T-cell (primary cell): ENCODE results near the gene PSMC2. TPM values are rescaled to one million over a fixed set of nuclear protein-coding genes. Genes with fewer than 3 reads are reported as not detected.
"Not testable (repeated sequence)": the region's sequence is repeated elsewhere in the genome, so short reads cannot be mapped to it uniquely, and the experiment has no call there.

Experiments used
- ATAC-seq, 4 experiments: fragments of 200-7000 bp in 3 of 4; fragments of 150-1000 bp in 1 of 4; cut with Tn5 transposase; replicated peaks in 1 of 4; 1 replicate in 3 of 4; 2 replicates in 1 of 4; pipeline ENCODE4 v1.10.0; 2021; ENCODE audit warnings: moderate library complexity in 3 of 4, mild to moderate bottlenecking in 2 of 4, moderate number of reproducible peaks in 1 of 4
- CTCF ChIA-PET, 2 donors: fragments of 300-600 bp; sonication (Branson Sonifier 250); formaldehyde crosslinking; loops; one replicate each; lab custom pipeline; 2022; ENCODE audit warnings: antibody characterized with exemption in 2 of 2; lab: Charles Lee
- POLR2A ChIA-PET, 2 donors: fragments of 300-600 bp; sonication (Branson Sonifier 250); formaldehyde crosslinking; loops; one replicate each; lab custom pipeline; 2022; ENCODE audit warnings: antibody characterized with exemption in 2 of 2; lab: Charles Lee
- DNase-seq, 35 experiments: peaks; one replicate each; pipeline versions ENCODE4 v3.0.0 to v3.0.0-alpha.2; 2013 to 2023
- H3K27ac ChIP-seq: one replicate; pipeline ENCODE4 v1.5.1; 2013; ENCODE audit warnings: low read length
- H3K27me3 ChIP-seq, 2 experiments: replicated peaks in 1 of 2; 1 replicate in 1 of 2; 2 replicates in 1 of 2; pipeline versions ENCODE4 v1.6.1 to v1.7.0; 2013; ENCODE audit warnings: low read length in 1 of 2, mixed read lengths in 1 of 2; ENCODE audit not compliant: control insufficient read depth in 2 of 2, insufficient read depth in 2 of 2; ENCODE audit errors: extremely low read depth in 1 of 2
- H3K36me3 ChIP-seq, 2 donors: 1 replicate in 1 of 2; 2 replicates in 1 of 2; pipeline versions ENCODE4 v1.6.1 to v1.7.0; 2013; ENCODE audit warnings: low read length in 1 of 2; ENCODE audit not compliant: control insufficient read depth in 2 of 2, insufficient read depth in 1 of 2; ENCODE audit errors: extremely low read depth in 1 of 2
- H3K4me1 ChIP-seq, 2 experiments: 1 replicate in 1 of 2; 2 replicates in 1 of 2; pipeline versions ENCODE4 v1.6.1 to v1.7.0; 2013; ENCODE audit warnings: low read length in 2 of 2, mixed read lengths in 1 of 2; ENCODE audit not compliant: insufficient read depth in 2 of 2, control insufficient read depth in 1 of 2; ENCODE audit errors: extremely low read depth in 1 of 2
- H3K4me3 ChIP-seq, 2 donors: 1 replicate in 1 of 2; 2 replicates in 1 of 2; pipeline versions ENCODE4 v1.5.1 to v1.7.0; 2013; ENCODE audit warnings: mild to moderate bottlenecking in 2 of 2, low read length in 1 of 2, moderate library complexity in 1 of 2; ENCODE audit not compliant: control insufficient read depth in 1 of 2; ENCODE audit errors: extremely low read depth in 1 of 2
- H3K9me3 ChIP-seq: 2 replicates; pipeline ENCODE4 v1.7.0; 2013
- H3K27ac Mint-ChIP-seq, 2 donors: one replicate each; pipeline ENCODE4 v1.8.0; 2020 to 2021; ENCODE audit warnings: mild to moderate bottlenecking in 2 of 2, mixed read lengths in 2 of 2
- H3K27me3 Mint-ChIP-seq, 2 donors: one replicate each; pipeline ENCODE4 v1.8.0; 2021 to 2022; ENCODE audit warnings: mixed read lengths in 2 of 2
- H3K36me3 Mint-ChIP-seq: one replicate; pipeline ENCODE4 v1.8.0; 2021; ENCODE audit warnings: mixed read lengths
- H3K4me1 Mint-ChIP-seq, 3 donors: one replicate each; pipeline ENCODE4 v1.8.0; 2020 to 2022; ENCODE audit warnings: mixed read lengths in 3 of 3, mild to moderate bottlenecking in 1 of 3
- H3K4me3 Mint-ChIP-seq, 3 donors: one replicate each; pipeline ENCODE4 v1.8.0; 2020 to 2022; ENCODE audit warnings: mild to moderate bottlenecking in 3 of 3, mixed read lengths in 3 of 3, moderate library complexity in 3 of 3
- H3K9me3 Mint-ChIP-seq, 3 donors: one replicate each; pipeline ENCODE4 v1.8.0; 2020 to 2022; ENCODE audit warnings: mixed read lengths in 3 of 3
- WGBS: methylation state at CpG from one replicate; pipeline ENCODE4 v1.1.5; 2013; ENCODE audit warnings: missing lambda C conversion rate; ENCODE audit not compliant: insufficient coverage; 5-methylcytosine and 5-hydroxymethylcytosine counted together
- total RNA-seq, 35 experiments: library from RNA in 6 of 35; stranded (reverse) in 6 of 35; fragments of 120-200 nt in 1 of 35; gene quantifications; one replicate each; pipeline versions ENCODE4 v1.2.1 to v1.2.4 and lab custom pipeline; 2013 to 2026

The PSMC2 gene
- total RNA-seq, 5 donors from 2014 or later (not counting 1 experiment from before 2014, with no cell fraction given), result 61.8 to 72.6 (median 66.6) TPM

DNA sequence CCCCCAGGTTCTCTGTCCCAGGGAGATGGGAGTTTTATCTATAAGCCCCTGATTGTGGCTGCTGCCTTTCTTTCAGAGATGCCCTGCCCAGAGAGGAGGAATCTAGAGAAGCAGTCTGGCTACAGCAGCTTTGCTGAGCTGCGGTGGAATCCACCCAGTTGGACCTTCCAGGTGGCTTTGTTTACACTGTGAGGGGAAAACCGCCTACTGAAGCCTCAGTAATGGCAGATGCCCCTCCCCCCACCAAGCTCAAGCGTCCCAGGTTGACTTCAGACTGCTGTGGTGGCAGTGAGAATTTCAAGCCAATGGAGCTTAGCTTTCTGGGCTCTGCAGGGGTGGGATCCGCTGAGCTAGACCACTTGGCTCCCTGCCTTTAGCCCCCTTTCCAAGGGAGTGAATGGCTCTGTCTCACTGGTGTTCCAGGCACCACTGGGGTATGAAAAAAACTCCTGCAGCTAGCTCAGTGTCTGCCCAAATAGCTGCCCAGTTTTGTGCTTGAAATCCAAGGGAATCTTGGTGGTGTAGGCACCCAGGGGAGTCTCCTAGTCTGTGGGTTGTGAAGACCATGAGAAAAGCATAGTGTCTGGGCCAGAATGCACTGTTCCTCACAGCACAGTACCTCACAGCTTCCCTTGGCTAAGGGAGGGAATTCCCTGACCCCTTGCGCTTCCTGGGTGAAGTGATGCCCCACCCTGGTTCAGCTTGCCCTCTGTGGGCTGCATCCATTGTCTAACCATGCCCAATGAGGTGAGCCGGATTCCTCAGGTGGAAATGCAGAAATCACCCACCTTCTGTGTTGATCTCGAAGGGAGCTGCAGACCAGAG is 58.6 kb downstream of the PSMC2 start:
- H3K4me3 Mint-ChIP-seq, ATAC-seq, H3K9me3 Mint-ChIP-seq, H3K9me3 ChIP-seq, H3K4me3 ChIP-seq, DNase-seq, H3K4me1 Mint-ChIP-seq, H3K4me1 ChIP-seq, H3K36me3 Mint-ChIP-seq, H3K27ac Mint-ChIP-seq, H3K27ac ChIP-seq, H3K36me3 ChIP-seq: not testable (repeated sequence)
- WGBS, result 76% methylated on average over 5 of the region's 7 CpGs
- CTCF ChIA-PET, result interaction anchor here (0.6 to 1.2 kb wide), 3 partner anchors 107 to 1095 kb away, joined by 3 to 5 read pairs (median 4); no protein-coding TSS in a partner anchor
- H3K27me3 Mint-ChIP-seq, result peaks cover 14% of the 10 kb centered on the region in 2 donors
- POLR2A ChIA-PET, result interaction anchor here in 1 of 2 donors (0.6 kb wide), 1 partner anchor 1440 kb away, joined by 4 read pairs; no protein-coding TSS in a partner anchor
- H3K27me3 ChIP-seq, result peaks cover 0 to 17% of the 10 kb centered on the region in 2 experiments

GRCh38 chr7:103412151-103412550 is 64.7 kb downstream of the PSMC2 start:
- Mint-ChIP-seq H3K9me3 (no peaks in the 10 kb centered on the region), H3K27ac (no peak overlapping the region), H3K27me3 (peaks cover 16 to 20% of the 10 kb centered on the region in 2 donors), H3K36me3 (no peaks in the 10 kb centered on the region), H3K4me1 (no peaks in the 10 kb centered on the region), H3K4me3 (no peak overlapping the region)
- CTCF ChIA-PET, result interaction anchor here in 1 of 2 donors (0.8 kb wide), 1 partner anchor 8 kb away, joined by 3 read pairs; no protein-coding TSS in a partner anchor
- Histone ChIP-seq H3K27ac (no peak overlapping the region), H3K4me1 (no peaks in the 10 kb centered on the region), H3K4me3 (no peak overlapping the region), H3K9me3 (no peaks in the 10 kb centered on the region), H3K27me3 (peaks cover 0 to 3% of the 10 kb centered on the region in 2 experiments), H3K36me3 (no peaks in the 10 kb centered on the region)
- ATAC-seq (no peak), DNase-seq (no peak)
- POLR2A ChIA-PET, result interaction anchor here in 1 of 2 donors (0.7 kb wide), 1 partner anchor 756 kb away, joined by 4 read pairs; no protein-coding TSS in a partner anchor
- 100% methylated on average over 1 of the region's 1 CpG for WGBS

- no peaks in the 10 kb centered on the region for H3K36me3 Mint-ChIP-seq
- 71% methylated on average over 2 of the region's 5 CpGs for WGBS
- ChIA-PET POLR2A (no interaction called here), CTCF (interaction anchor here in 1 of 2 donors (0.6 kb wide), 1 partner anchor 25 kb away, joined by 4 read pairs; no protein-coding TSS in a partner anchor)
- no peaks in the 10 kb centered on the region for H3K9me3 ChIP-seq
- H3K4me1 Mint-ChIP-seq, result no peaks in the 10 kb centered on the region
- no peak overlapping the region for H3K27ac ChIP-seq
- no peaks in the 10 kb centered on the region for H3K4me1 ChIP-seq
- H3K4me3 Mint-ChIP-seq, result no peak overlapping the region
- no peaks in the 10 kb centered on the region for H3K36me3 ChIP-seq
- ATAC-seq (no peak), DNase-seq (no peak)
- no peak overlapping the region for H3K27ac Mint-ChIP-seq
- peaks cover 0 to 5% of the 10 kb centered on the region in 2 experiments for H3K27me3 ChIP-seq
- H3K27me3 Mint-ChIP-seq, result peaks cover 25 to 28% of the 10 kb centered on the region in 2 donors
- H3K4me3 ChIP-seq, result no peak overlapping the region
- no peaks in the 10 kb centered on the region for H3K9me3 Mint-ChIP-seq
Observed at GRCh38 chr7:103413407-103413806, 66.0 kb downstream of the PSMC2 start.

GRCh38 chr7:103418241-103418640 is 70.8 kb downstream of the PSMC2 start:
- Histone ChIP-seq H3K4me1 (no peaks in the 10 kb centered on the region), H3K27me3 (peaks cover 2% of the 10 kb centered on the region in 2 experiments), H3K9me3 (no peaks in the 10 kb centered on the region), H3K27ac (no peak overlapping the region), H3K4me3 (no peak overlapping the region), H3K36me3 (no peaks in the 10 kb centered on the region)
- Mint-ChIP-seq H3K4me1 (no peaks in the 10 kb centered on the region), H3K27me3 (peaks cover 26 to 31% of the 10 kb centered on the region in 2 donors), H3K36me3 (no peaks in the 10 kb centered on the region), H3K27ac (no peak overlapping the region), H3K4me3 (no peak overlapping the region), H3K9me3 (no peaks in the 10 kb centered on the region)
- CTCF ChIA-PET, result no interaction called here
- ATAC-seq (no peak), DNase-seq (no peak)
- POLR2A ChIA-PET, result no interaction called here
- 78% methylated on average over 3 of the region's 3 CpGs for WGBS

Other genes with a start within 250 kb of the PSMC2 start
- 10 to 100 TPM in 3 of 5 donors, 1 to 10 TPM in 2; 5.4 to 19.1 (median 15.8) TPM for gene NAPEPLD, start 198.5 kb upstream of the PSMC2 start, total RNA-seq
- gene PMPCB, start 50.2 kb upstream of the PSMC2 start, total RNA-seq, result 10 to 100 TPM; 62.5 to 91.1 (median 66.2) TPM
- gene DNAJC2, start 2.9 kb upstream of the PSMC2 start, total RNA-seq, result 10 to 100 TPM; 34.5 to 57.6 (median 40.0) TPM
- gene SLC26A5, start 98.6 kb downstream of the PSMC2 start, total RNA-seq, result under 1 TPM in 2 of 5 donors, not detected in 3; 0.22 to 0.23 TPM